HL-60 (cell line): ENCODE results near the gene LACRT.
A peak's percentile ranks its signal among the peaks of the same experiment; 100 is the strongest.

Source experiments
- DNase-seq, 2 experiments: peaks; one replicate each; pipeline ENCODE4 v3.0.0-alpha.2; 2010 to 2020; ENCODE audit warnings: low read depth in 1 of 2, low spot score in 1 of 2
- H3K27ac ChIP-seq: fragments of 250-450 bp; sonication (Bioruptor Pico); replicated peaks from 2 replicates; pipeline ENCODE4 v1.5.1; 2020; ENCODE audit warnings: mild to moderate bottlenecking, moderate library complexity
- H3K27me3 ChIP-seq: fragments of 250-450 bp; sonication (Bioruptor Pico); 2 replicates; pipeline ENCODE4 v1.5.1; 2021; ENCODE audit warnings: mild to moderate bottlenecking, moderate library complexity; ENCODE audit not compliant: insufficient read depth, poor library complexity, severe bottlenecking
- H3K4me3 ChIP-seq: replicated peaks from 2 replicates; pipeline ENCODE4 v1.5.1; 2011; ENCODE audit warnings: mild to moderate bottlenecking, control low read depth, low read length; ENCODE audit not compliant: insufficient read depth
- CTCF ChIP-seq: IDR thresholded peaks from one replicate; pipeline ENCODE4 v1.5.1; 2011; ENCODE audit warnings: low read length, control low read depth, inconsistent platforms; ENCODE audit not compliant: insufficient read depth
- GABPA ChIP-seq: IDR thresholded peaks from 2 replicates; pipeline ENCODE4 v1.6.1; 2012; ENCODE audit warnings: low read depth
- POLR2AphosphoS5 ChIP-seq: IDR thresholded peaks from 2 replicates; pipeline ENCODE4 v1.6.1; 2012; ENCODE audit warnings: low read depth
- SPI1 ChIP-seq: IDR thresholded peaks from 2 replicates; pipeline ENCODE4 v1.6.1; 2012; ENCODE audit warnings: low read depth, mild to moderate bottlenecking, borderline replicate concordance
- TF ChIP-seq, protein P1 (sequence below): IDR thresholded peaks from 2 replicates; pipeline ENCODE4 v1.6.1; 2012; ENCODE audit warnings: low read depth; ENCODE audit not compliant: insufficient replicate concordance

Gene LACRT

GRCh38 chr12:54660320-54660962, 25.7 kb upstream of the LACRT start:
- Histone ChIP-seq H3K4me3 (no peak overlapping the region), H3K27me3 (peaks cover 3% of the 10 kb centered on the region), H3K27ac (no peak overlapping the region)
- DNase-seq, result no peak
- TF ChIP-seq POLR2AphosphoS5 (no peak), CTCF (no peak), SPI1 (no peak), GABPA (no peak)
- TF ChIP-seq, protein P1, sequence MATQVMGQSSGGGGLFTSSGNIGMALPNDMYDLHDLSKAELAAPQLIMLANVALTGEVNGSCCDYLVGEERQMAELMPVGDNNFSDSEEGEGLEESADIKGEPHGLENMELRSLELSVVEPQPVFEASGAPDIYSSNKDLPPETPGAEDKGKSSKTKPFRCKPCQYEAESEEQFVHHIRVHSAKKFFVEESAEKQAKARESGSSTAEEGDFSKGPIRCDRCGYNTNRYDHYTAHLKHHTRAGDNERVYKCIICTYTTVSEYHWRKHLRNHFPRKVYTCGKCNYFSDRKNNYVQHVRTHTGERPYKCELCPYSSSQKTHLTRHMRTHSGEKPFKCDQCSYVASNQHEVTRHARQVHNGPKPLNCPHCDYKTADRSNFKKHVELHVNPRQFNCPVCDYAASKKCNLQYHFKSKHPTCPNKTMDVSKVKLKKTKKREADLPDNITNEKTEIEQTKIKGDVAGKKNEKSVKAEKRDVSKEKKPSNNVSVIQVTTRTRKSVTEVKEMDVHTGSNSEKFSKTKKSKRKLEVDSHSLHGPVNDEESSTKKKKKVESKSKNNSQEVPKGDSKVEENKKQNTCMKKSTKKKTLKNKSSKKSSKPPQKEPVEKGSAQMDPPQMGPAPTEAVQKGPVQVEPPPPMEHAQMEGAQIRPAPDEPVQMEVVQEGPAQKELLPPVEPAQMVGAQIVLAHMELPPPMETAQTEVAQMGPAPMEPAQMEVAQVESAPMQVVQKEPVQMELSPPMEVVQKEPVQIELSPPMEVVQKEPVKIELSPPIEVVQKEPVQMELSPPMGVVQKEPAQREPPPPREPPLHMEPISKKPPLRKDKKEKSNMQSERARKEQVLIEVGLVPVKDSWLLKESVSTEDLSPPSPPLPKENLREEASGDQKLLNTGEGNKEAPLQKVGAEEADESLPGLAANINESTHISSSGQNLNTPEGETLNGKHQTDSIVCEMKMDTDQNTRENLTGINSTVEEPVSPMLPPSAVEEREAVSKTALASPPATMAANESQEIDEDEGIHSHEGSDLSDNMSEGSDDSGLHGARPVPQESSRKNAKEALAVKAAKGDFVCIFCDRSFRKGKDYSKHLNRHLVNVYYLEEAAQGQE, result no peak

GRCh38 chr12:54658306-54659264, 23.9 kb upstream of the LACRT start:
- Histone ChIP-seq H3K27me3 (peaks cover 3% of the 10 kb centered on the region), H3K4me3 (no peak overlapping the region), H3K27ac (no peak overlapping the region)
- peak; percentile 4 to 48 for DNase-seq
- TF ChIP-seq SPI1 (no peak), CTCF (peak; percentile 60)
- TF ChIP-seq, protein P1, result no peak

- TF ChIP-seq SPI1 (no peak), GABPA (no peak), CTCF (no peak), POLR2AphosphoS5 (no peak)
- TF ChIP-seq, protein P1, result no peak
- H3K4me3 ChIP-seq, result no peak overlapping the region
- H3K27me3 ChIP-seq, result peaks cover 3% of the 10 kb centered on the region
- no peak overlapping the region for H3K27ac ChIP-seq
- DNase-seq, result no peak
Measured at GRCh38 chr12:54657105-54657607, 22.5 kb upstream of the LACRT start.
